ENCODE results near the gene IL7R.

- TF ChIP-seq CTCF (IDR thresholded peaks at IDR 0.05) = no peak
- TF ChIP-seq ZFX (IDR thresholded peaks at IDR 0.05; ENCODE audit: borderline replicate concordance) = no peak
These were observed 5.0 kb downstream of the IL7R start for GRCh38 chr5:35861718-35862117.

Data from 22Rv1 (cell line).